Fibroblast of the aortic adventitia (primary cell): ENCODE measurements around the gene ENGASE. TPM values are rescaled to one million over a fixed set of nuclear protein-coding genes. Genes with fewer than 3 reads are reported as not detected.

ENCODE experiments used
- DNase-seq: peaks from one replicate; pipeline ENCODE4 v3.0.0-alpha.2; 2010; ENCODE audit warnings: low read depth
- H3K4me3 ChIP-seq: 2 replicates; pipeline ENCODE4 v1.5.1; 2011; ENCODE audit warnings: low read depth, mild to moderate bottlenecking, control low read depth, low read length, moderate library complexity
- total RNA-seq: library from RNA; depleted of rRNA; stranded (reverse); fragments of >200 nt; gene quantifications from 2 replicates; pipeline ENCODE4 v1.2.3, GENCODE V29; 2012; ENCODE audit warnings: low replicate concordance
- TF ChIP-seq, protein P1 (sequence below): IDR thresholded peaks from 2 replicates; pipeline ENCODE4 v1.5.1; 2011; ENCODE audit warnings: mild to moderate bottlenecking, low read length, control low read depth, inconsistent platforms; ENCODE audit not compliant: insufficient read depth

Gene ENGASE
- total RNA-seq, 1 donor, result 8.4 TPM

DNA sequence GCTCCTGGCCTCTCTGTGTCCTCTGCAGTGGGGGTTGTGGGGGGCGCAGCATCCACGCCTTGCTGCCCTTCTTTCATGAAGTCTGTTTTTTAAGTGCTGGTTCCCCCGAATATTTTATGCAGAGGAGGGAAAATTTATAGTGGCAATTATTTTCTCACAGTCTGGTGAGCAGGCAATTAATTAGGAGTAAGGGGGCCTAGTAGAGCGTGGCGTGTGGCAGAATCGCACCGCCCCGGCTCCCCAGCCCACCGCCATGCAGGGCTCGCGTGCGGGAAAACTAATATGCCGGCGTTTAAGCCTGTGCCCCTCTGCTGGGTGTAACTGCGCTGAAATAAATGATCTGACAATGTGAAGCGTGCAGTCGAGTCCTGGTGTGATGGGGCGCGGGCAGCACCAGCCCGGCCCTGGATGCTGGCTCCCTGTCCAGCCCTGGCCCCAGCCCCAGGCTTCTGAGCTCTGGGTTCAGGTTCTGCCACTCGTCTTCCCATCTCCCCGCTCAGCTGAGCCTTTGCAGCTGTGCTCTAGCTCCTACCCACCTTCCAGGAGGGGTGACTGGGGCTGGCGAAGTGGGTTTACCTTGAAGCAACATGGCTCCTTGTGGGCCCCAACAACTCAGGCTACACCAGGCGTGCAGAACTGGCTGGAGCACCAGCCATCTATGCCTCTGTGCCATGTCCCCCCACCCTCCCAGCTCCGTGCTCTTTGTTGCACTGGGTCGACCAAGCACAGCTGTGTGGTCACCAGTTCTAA, 13.8 kb downstream of the ENGASE start:
- TF ChIP-seq, protein P1, sequence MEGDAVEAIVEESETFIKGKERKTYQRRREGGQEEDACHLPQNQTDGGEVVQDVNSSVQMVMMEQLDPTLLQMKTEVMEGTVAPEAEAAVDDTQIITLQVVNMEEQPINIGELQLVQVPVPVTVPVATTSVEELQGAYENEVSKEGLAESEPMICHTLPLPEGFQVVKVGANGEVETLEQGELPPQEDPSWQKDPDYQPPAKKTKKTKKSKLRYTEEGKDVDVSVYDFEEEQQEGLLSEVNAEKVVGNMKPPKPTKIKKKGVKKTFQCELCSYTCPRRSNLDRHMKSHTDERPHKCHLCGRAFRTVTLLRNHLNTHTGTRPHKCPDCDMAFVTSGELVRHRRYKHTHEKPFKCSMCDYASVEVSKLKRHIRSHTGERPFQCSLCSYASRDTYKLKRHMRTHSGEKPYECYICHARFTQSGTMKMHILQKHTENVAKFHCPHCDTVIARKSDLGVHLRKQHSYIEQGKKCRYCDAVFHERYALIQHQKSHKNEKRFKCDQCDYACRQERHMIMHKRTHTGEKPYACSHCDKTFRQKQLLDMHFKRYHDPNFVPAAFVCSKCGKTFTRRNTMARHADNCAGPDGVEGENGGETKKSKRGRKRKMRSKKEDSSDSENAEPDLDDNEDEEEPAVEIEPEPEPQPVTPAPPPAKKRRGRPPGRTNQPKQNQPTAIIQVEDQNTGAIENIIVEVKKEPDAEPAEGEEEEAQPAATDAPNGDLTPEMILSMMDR, result no peak
- no peak overlapping the region for H3K4me3 ChIP-seq
- DNase-seq, result no peak

DNA sequence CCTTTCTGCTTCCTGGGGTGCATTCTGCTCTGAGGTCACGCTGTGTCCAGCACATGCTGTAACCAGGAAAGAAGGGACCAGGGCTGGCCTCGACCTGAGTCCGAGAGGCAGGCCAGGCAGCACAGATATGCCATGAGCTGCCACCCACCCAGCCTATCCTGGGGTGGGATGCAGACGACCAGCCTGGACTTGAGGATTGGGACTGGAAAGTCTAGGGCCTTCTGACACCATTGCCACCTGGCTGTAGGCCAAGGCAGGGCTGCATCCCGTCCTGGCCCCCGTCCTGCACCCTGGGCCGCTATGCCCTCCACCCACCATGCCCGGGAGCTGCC, 14.3 kb downstream of the ENGASE start:
- H3K4me3 ChIP-seq, result no peak overlapping the region
- no peak for DNase-seq
- TF ChIP-seq, protein P1, result no peak

DNA sequence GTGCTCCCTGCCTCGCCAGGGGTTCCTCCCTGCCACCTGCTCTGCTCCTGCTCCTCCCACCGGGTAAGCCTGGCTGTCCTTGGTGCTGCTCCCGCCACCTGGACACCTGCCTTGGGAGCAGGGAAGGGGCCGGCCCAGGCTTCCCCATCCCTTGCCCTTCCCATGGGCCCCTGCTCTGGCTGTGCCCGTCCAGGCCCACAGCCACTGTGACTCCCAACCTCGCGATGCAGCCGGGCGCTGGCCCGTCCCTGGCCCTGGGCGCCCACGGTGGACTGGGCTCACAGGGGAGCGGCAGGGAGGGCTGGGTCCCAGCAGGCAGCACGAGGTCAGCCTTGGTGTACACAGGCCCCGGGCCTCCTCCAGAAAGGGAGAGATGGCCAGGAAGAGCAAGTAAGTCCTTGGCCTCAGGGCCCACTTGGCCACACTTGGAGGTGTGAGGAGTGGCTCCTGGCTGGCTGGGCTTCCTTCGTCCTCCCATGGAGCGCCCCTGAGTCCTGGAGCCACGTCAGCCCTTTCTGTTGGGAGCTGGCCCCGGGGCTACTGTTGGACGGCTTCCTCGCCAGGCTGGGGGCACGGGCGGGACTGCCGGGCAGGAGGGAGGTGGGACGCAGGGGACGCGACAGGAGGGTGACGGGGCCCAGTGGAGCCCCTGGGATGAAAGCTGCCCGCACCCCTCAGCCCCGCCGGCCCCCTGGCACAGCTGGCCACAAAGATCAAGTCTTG, 15.3 kb downstream of the ENGASE start:
- H3K4me3 ChIP-seq, result no peak overlapping the region
- no peak for DNase-seq
- TF ChIP-seq, protein P1, result no peak

DNA sequence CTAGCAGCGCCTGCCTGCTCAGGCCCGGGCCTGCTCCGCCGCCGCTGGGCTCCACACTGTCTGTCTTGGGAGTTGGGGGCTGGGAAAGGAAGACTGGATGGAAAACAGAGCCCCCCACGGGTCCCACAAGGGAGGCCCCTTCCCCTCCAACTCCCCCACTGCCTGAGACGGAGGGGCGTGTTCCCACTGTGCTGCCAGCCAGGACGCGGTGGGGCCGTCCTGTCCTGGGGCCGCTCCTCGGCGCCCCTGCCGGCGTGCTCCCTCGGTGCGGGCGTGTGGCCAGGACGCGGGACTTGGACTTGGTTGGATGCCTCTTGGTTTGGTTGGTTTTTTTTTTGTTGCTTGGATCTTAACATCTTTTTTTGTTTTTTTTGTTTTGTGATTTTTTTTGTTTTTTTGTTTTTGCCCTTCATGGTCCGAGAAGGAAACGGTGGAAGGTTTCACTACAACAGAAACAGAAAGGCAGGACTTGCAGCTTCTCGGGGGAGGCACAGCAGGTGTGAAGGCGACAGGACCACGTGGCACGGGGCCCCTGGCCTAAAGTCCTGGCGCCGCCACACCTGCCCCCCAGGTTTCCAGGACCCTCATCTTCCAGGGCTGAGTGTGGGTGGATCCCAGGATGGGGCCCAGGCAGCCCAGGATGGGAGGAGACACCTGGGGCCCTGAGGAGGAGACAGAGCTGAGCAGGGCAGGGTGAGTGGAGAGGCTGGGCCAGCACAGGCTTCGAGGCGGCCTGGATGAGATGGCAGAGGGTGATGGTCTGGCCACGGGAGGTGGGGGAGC, 16.0 kb downstream of the ENGASE start:
- no peak overlapping the region for H3K4me3 ChIP-seq
- DNase-seq, result peak; percentile 2
- TF ChIP-seq, protein P1, result peak; percentile 43

DNA sequence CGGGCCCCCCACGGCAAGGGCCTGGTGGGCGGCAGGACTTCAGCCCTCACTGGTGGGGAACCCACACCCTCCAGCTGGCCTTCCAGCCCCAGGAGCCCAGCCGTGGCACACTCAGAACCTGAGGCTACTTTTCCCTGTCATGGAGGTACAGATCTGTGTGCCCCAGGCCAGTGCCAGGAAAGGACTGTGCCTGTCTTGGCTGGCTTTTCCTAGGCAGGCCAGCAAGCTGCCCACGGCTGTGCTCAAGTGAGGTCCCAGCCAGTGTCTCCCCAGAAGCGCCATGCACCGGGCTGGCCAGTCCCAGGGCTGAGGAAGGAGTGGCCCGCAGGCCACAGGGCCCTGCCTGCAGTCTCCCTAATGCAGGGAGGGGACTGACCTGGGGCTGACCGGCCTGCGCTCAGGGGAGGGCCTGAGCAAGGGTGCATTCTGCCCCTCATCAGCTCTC, 16.6 kb downstream of the ENGASE start:
- TF ChIP-seq, protein P1, result no peak
- no peak for DNase-seq
- no peak overlapping the region for H3K4me3 ChIP-seq

DNA sequence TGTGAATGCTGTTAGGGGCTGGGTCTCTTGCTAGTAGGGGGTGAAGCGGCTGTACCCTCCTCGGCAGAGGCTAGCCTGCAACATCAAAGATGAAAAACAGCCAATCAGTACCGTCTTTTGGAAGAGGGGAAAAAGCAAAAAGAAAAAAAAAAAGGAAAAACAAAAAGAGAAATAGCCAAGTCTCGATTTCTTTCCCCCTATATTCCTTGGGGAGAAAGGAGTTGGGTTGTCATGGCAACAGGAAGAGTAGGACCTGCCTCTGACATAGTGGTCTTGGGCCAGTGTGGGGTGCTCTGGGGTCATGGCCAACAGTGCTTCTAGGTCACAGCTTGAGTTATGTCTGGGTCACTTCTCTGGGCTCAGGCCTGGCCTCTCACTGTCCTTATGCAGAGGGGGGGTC, 17.9 kb downstream of the ENGASE start:
- H3K4me3 ChIP-seq, result no peak overlapping the region
- TF ChIP-seq, protein P1, result no peak
- DNase-seq, result no peak
